Activated T-cell treated with anti-CD3 and anti-CD28 coated beads for 4 hours (primary cell): Measurements from ENCODE around the gene SH3RF2.

Experiments
- DNase-seq: peaks from one replicate; pipeline ENCODE4 v3.0.0-alpha.2; 2020

SH3RF2 gene

DNA sequence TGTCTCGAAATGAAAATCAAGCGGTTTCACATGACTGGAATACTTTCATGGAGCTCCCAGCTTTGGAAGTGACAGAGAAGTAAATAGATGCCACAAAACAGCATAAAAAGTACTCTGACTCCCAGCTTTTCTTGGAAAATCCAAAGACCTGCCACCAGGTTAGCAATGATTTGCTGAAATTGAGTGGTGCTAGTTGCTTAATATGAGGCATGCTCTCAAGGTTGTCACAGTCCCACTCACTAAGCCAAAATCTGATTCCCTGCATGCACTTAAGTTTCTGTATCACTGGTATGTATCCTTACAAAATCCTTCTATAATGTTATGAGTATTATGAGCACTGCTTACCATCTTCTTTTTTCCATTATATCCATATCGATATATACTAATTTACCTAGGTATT, 13.0 kb upstream of the SH3RF2 start:
- DNase-seq: no peak

DNA sequence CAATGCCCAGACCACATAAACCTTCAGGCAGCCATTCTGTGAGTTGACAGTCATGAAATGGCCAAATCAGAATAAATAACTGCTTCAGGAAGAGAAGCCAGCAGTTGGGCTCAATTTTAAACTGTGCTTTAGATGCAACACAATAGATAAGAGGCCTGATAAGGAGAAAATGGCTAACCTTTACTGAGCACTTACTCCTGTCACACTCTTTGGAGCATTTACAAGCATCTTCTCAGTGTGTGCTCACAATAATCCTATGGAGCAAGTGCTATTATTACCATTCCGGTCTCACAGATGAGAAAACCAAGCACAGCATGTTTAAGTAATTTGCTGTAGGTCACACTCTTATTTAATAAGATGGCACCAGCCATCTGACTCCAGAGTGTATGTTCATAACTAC, 11.5 kb upstream of the SH3RF2 start:
- DNase-seq: no peak

DNA sequence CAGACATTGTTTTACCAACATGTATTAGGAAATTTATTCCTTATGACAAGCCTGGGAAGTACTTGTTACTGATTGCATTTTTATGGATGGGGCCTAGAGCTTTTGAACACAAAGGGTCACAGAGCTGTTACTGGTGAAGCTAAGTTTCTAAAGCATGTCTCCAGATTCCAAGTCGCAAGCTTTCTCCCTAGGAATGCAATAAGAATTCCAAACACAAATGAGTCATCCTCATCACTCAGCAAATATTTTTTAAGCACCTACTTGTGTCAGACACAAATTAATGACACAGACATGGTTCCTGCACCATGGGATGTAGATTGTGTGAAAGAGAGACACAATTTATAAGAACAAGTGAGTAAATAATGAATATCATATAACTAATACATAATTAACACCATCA, 11.0 kb upstream of the SH3RF2 start:
- no peak for DNase-seq

DNA sequence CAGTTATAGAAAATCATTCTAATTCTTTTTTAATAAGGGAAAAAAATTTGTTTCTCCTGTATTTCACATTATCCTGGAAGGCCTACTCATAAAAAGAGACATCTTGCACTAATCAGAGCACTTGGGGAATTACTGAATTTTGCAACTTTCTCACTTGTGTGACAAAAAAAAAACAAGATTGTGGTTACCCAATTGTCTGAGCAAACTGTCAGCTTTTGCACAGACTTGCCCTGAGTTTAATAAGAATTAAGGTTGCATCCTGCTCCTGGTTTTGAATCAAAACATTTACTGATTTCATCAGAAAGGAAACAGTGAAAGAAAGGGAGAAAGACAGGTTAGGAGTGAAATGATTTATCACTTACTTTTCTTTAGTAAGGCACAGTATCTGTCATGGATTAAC, 10.6 kb upstream of the SH3RF2 start:
- no peak for DNase-seq

DNA sequence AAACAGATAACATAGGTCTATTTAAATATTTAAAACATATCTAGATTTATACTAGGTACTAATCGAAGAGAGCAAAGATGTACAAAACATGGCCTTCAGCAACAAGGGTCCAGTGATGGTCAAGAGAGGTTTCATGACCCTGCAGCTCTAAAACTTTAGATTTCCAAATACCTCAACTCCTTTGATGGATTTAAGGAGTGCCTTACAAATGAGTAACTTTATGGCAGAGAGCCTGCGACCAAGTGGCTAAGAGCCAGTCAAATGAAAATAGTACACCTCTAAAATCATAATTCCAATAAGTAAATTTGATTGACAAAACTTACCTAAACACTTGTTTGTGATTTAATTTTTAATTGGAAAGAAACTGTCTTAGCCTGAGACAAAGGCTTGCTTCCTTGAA, 4.7 kb upstream of the SH3RF2 start:
- DNase-seq: no peak

DNA sequence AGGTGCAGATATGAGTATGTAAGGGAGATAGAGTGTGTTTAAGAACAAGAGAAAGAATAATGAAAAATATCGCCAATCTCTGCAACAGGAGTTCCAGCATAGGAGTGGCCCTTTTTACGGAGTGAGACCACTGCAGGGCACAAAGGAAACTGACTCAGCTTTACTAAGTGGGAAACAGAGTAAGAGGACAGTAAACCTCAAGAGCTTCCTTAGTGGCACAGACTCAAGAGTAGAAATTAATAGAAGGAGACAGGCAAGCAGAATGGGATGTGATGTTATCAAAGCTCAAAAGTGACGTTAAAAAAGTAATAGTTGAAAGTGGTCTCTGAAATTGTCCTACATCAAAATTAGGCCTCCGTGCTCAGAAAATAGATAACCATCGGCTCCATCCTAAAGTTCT, 2.1 kb upstream of the SH3RF2 start:
- DNase-seq: no peak

DNA sequence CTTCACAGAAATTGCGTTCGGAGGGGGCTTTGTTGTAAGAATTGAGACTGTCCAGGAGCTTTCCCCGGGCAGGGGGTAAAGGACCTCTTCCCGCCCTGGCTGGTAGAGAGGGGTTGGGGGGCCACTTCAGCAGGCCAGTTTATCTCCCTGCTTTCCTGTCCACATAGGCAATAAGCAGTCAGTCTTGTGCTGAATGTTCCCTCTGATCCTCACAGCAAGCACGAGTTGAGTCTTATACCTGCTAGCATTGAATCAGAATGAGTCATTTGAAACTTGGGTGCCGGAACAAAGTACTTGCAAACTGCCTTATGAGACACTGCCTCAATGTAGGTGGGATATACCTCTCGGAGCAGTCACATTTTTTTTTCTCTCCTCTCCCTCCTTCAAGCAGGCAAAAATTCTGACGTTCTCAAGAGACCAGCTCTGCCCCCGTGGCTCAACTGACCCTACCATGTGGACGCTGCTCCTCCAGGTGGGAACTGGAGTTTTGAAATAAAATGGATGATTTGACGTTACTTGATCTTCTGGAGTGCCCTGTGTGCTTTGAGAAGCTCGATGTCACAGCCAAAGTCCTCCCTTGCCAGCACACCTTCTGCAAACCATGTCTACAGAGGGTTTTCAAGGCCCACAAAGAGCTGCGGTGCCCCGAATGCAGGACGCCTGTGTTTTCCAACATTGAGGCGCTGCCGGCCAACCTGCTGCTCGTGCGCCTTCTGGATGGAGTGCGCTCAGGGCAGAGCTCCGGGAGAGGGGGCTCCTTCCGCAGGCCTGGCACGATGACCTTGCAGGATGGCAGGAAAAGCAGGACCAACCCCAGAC, 1.3 kb downstream of the SH3RF2 start:
- no peak for DNase-seq

DNA sequence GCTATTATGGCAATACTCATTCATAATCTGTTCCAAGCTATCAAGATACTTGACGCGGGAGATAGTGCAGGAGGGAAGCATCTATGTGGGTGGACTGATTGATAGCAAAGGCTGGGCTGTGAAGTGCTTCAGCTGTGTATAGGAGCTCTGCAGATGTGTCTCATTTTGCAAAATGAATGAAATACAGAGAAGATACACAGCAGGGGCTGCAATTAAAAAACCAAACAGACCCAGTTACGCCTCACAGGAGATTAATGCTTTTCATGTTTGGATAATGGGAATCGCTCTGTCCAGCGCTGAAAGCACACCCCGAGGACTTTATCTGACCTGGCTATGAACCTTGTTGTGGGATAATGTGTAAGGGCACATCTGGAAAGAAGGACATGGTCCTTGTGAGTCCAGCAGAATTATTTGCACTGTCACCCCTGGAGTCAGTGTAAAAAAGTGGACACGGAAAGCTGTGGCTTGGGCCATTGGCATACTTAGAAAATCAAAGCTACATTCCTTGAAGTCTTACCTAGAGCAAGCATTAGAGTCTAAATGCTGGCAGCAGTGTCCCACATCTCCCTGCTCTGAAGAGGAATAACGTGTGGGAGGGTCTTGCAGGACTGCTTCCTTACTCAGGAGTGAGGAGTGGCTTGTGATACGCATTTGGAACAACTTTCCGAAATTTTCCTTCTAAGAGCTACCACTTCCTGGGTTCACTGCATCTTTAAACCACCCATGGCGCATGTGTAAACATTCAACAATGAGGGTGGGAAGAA, 2.6 kb downstream of the SH3RF2 start:
- no peak for DNase-seq

DNA sequence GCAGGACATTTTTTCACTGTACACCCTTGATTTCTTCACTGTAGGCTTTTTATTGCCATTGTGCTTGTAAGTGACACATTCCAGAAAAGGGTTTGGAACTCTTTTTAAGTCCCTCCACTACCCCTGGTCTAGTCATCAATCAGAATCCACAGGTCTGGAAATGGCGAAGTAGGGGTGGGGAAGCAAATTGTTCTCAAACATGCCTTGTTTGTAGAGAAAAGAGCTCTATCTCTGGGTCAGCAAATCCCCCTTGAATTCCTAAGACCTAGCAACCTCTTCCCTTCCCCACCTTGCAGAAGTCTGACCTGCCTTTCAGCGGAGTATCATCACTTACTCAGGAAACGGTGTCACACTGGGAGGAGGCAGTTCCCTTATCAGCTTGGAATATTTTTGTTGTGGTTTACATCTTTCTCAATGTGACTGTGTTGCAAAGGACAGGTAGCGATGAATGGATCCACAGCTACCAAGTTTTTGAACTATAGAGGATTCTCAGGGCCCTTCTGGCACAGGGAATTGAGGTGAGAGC, 3.2 kb downstream of the SH3RF2 start:
- DNase-seq: no peak

DNA sequence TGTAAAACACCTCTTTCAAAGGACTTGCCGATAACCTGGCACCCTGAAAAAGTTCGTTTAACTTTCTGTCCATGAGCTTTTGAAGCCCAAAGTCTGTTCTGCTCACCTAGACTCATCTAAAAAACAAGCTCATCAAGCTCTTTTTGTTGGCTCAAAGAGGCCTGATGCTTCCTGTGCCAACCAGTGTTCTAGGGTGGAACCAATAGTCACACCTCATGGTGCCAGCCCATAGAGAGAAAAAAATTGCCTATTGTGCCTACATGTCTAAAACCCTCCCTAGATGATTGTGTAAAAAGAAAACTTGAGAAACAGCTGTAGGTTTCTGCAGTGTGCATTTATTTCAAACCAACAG, 4.7 kb downstream of the SH3RF2 start:
- DNase-seq: no peak

DNA sequence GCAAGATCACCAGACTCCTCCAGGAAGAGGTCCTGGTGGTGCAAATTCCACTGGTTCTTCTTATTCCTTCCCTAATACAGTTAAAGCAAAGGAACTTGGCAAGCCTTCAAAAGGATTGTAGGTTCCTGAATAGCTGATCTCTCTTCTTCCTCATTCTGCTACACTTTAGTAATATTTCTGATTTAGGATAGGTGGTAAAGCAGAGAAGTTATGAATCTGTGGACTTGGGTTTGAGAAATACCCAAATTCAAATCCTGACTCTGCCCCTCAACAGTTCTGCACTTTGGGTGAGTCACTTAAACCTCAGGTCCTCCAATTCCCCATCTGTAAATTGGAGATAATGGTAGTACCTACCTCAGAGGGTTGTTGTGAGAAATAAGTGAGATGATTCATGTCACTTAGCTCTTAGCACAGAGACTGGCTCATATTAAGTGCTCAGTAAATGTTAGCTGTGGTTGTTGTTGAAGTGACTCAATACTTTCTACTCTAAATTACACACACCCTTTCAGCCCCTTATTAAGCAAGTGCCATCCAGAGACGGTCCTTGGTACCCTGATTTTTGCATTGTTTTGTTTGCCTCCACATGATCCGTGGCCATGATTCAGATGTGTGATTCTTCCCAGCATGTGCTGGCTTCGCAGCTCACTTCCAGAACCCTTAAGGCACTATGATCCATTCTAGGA, 5.2 kb downstream of the SH3RF2 start:
- no peak for DNase-seq

DNA sequence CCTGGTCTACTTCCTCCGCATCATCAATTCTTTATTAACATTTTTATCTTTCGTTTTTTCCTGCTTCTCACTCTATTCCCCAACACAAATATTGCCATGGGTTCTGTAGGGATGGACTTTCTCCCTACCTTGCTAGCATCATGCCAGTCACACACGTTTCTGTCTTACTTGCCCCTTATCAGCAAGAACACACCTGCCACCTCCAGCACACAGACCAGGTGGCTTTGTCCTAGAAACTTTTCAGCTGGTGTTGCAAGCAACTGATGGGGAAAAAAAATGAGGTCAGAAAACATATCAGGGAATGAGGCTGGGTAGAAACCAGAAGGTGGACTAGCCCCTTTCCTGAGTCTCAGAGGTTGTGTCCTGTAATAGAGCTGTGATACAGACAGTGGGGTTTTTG, 5.8 kb downstream of the SH3RF2 start:
- DNase-seq: no peak

DNA sequence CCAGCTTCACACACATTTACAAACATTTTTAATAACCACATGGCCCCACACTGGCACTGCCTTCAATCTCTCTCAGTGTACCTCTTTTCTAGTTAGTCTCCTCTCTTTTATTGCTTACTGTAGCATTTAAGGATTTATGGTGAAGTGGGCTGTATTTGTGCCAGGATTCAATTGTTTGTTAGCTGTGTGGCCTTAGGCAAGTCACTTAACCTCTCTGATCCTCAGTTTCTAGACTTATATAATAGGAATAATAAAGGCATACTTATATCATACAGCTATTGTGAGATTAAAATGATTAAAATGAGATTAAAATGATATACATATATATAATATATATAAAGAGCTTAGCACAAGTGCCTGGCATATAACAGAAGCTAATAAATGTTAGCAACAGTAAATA, 6.4 kb downstream of the SH3RF2 start:
- no peak for DNase-seq

DNA sequence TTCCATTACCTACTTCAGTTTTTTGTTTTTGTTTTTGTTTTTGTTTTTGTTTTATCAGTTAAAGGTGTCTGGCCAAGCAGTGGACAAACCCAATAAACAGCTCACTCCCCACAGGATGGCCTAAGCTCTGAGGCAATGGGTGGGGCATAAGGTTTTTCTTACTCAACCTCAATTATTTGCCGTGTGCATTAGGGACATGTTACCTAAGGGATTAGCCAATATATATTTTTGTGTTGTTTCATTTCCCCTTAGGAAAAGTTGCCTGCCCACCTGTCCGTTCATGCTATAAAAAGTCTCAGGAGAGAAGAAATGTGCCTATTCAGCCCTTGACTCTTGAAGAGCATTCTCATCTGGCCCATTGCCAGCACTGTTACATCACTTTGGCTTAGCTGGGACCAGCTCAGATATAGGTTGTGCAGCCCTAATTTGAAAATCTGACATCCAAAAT, 7.3 kb downstream of the SH3RF2 start:
- DNase-seq: no peak

DNA sequence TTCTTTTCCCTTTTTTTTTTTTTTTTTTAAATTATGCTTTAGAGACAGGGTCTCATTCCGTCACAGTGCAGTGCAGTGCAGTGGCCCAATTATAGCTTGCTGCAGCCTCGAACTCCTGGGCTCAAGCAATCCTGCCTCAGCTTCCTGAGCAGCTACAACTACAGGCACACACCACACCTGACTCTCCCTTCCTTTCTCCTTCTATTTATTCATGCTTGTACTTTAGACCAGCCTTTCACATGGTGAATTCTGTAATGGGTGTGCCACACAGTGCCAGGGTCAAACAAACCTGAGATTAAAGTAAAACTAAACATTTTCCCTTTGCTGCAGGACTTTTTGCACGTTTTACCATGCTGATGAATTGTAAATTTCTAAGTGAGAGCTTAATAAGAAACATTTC, 8.0 kb downstream of the SH3RF2 start:
- no peak for DNase-seq

DNA sequence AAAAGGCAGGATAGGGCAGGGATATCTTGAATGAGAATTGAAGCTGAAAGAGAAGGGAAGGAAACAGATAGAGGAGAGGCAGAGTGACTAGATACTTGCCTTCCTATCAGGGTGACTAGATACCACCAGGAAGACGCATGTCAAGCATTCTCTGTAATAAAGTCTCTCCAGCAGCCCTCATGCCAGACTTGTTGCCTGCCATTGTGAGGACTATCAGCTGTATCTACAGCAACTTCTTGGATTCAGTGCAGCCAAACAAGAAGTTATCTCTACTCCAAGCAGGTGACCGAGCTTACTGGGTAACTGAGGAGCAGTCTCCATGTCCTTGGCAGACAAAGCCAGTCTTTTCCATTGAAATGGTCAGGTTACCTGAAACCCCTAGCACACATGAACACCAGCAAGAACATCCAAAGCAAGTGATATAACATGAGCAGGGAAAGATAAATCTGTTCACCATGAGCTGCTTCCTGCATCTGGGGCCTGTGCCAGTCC, 9.3 kb downstream of the SH3RF2 start:
- DNase-seq: no peak

DNA sequence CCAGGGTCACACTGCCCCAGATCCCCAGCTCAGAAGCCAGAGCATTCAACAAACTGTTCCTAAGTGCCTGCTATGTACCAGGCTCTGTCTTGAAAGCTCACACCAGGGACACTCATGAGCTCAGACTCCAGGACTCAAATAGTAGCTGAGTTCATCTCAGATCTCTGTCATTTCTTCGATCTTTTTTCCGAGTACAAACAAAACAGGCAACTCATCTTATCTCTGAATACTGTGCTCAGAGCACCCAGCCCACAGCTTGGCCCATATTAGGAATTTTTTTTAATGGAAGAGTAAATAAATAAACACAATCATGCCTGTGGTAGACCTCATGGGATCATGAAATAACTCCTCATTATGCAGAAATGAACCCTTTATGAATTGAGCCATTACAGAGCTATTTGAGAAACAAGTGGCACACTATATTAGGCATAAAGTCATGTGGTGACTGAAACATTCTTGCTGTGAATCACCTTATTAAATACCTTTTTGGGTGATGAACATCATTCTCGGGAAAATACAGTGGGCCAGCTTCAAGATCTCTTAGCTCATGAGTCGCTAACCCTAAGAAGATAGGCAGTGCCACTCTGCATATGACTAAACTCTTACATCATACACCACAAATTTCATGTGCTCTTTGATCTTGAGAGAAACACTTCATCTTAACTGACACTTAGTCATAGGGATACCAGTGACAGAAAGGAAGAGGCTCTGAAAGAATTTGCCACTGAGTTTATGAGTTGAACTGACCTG, 9.9 kb downstream of the SH3RF2 start:
- DNase-seq: no peak

DNA sequence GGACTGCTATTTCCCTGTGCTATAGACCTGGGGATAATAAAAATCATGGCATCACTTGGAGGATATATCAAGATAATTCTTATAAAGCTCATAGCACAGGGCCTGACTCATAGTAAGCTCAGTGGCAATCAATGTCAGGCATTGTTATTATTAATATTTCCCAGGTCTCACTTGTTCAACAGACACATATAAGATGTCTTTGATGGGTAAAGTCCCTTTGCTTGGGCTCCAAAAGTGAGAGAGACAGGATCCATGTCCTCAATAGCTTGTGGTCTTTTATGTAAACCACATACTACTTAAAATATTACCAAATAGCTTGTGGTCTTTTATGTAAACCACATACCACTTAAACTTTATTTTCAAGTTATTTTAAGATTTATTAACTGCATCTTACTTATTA, 11.2 kb downstream of the SH3RF2 start:
- no peak for DNase-seq

DNA sequence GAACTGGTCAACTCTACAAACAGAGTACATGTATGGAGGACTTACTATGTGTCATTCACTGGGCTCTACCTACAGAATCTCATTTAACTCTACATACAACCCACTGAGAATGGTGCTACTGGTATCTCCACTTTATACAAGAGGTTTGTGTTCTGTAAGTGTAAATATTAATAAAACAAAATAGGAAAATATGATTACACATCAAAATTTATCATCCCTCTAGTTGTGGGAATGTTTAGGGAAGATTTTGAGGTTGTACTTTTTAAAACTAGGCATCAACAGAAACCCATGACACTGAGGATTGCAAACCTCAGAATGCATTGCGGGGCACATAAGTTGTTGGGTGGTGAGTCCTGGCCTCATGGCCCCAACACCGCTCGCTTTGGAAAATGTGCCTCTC, 11.7 kb downstream of the SH3RF2 start:
- no peak for DNase-seq

DNA sequence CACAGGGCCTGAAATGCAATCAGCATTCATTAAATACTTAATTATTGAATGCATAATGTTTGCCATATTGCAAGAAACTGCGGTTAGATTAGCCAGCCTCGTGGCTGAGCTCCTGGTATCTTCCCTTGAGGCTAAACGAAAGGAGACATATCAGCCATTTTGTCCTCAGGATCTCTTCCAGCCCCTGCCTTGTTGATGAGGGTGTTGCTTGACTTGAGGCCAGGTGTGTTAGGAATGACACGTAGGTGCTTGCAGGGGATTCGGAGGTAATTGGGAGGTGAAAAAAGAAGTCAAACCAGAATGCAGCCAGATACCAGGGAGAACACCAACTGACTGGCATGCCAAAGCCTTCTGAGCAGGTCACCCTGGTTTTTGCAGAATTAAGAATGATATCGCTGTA, 12.5 kb downstream of the SH3RF2 start:
- no peak for DNase-seq

DNA sequence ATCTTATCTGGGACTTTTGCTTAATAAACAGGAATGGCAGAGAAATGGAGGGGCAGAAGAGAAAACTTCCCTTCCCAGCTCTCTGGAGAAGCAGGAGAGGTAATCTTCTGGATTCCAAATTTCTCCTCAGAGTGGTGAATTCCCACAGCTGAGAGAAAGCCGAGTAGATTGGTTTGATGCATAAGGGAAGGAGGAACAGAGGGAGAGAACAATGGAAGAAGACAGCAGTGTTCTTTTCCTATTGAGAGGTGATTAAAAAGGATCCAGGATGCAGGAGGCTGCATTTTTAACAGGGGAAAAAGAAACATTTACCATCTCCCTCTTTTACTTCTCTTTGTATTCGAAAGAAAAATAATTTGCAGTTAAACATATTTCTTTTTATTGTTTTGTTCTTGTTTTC, 13.1 kb downstream of the SH3RF2 start:
- DNase-seq: no peak

DNA sequence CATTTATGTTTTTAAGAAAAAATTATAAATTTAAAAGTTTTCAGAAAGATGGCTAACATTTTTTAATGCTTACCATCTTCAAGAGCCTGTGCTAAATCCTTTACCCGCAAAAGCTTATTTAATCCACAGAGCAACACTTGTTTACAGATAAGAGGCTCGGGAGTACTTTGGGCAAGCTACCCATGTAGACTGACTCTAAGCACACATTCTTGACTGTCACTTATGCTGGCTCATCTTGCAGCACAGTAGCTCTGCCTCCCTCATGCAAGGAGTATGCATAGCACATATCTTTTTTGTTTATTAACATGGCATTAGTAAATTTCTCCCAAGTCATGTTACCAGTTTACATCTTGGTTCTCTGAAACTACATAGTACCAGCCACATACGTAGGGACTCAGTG, 14.7 kb downstream of the SH3RF2 start:
- no peak for DNase-seq

DNA sequence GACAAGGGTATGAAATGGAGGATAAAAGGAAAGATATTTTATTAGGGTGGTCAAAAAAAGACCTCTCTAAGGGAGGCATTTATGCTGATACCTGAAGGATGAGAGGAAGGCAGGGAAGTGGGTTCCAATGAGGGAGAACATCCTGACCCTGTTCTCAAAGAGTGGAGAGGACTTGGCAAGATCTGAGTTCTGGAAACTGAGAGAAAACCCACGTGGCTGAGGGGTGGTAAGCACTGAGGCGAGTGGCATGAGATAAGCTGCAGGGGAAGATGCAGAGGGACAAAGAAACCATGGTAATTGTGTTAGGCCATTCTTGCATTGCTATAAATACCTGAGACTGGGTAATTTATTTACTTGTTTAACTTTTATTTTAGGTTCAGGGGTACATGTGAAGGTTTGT, 16.8 kb downstream of the SH3RF2 start:
- no peak for DNase-seq
